Transverse colon (tissue), 4 donors: ENCODE results near the gene IGF2BP1. TPM values are rescaled to one million over a fixed set of nuclear protein-coding genes. Genes with fewer than 3 reads are reported as not detected.

ENCODE experiments used
- DNase-seq: peaks from one replicate; pipeline ENCODE4 v3.0.0-alpha.2; 2019
- H3K27ac ChIP-seq, 4 donors: fragments of 200-600 bp; sonication (generic); 2 replicates each; pipeline ENCODE4 v1.5.1; 2016 to 2018; ENCODE audit warnings: inconsistent platforms in 4 of 4
- H3K27me3 ChIP-seq: fragments of 200-600 bp; sonication (generic); 2 replicates; pipeline ENCODE4 v1.5.1; 2017; ENCODE audit warnings: inconsistent platforms
- H3K36me3 ChIP-seq, 4 donors: fragments of 200-600 bp; sonication (generic); 2 replicates each; pipeline ENCODE4 v1.5.1; 2017 to 2019; ENCODE audit warnings: inconsistent platforms in 4 of 4
- H3K4me1 ChIP-seq, 4 donors: fragments of 200-600 bp; sonication (generic); 2 replicates each; pipeline ENCODE4 v1.5.1; 2017 to 2020; ENCODE audit warnings: inconsistent platforms in 4 of 4
- H3K4me3 ChIP-seq, 4 donors: fragments of 200-600 bp; sonication (generic); 1 replicate in 1 of 4; 2 replicates in 3 of 4; pipeline versions ENCODE4 v1.5.1 to v1.6.1; 2017 to 2019; ENCODE audit warnings: inconsistent platforms in 4 of 4
- H3K9me3 ChIP-seq, 2 donors: fragments of 200-600 bp; sonication (generic); 2 replicates each; pipeline ENCODE4 v1.5.1; 2017 to 2019; ENCODE audit warnings: inconsistent platforms in 2 of 2
- EP300 ChIP-seq: sonication (generic); formaldehyde crosslinking; IDR thresholded peaks from one replicate; pipeline ENCODE4 v1.6.1; 2017; ENCODE audit warnings: antibody characterized with exemption, low read depth
- POLR2A ChIP-seq: fragments of 450-650 bp; IDR thresholded peaks from one replicate; pipeline ENCODE4 v1.6.1; 2016; ENCODE audit warnings: antibody characterized with exemption, mild to moderate bottlenecking, moderate library complexity
- POLR2AphosphoS5 ChIP-seq, 3 donors: sonication (generic); formaldehyde crosslinking; IDR thresholded peaks; one replicate each; pipeline ENCODE4 v1.6.1; 2016; ENCODE audit warnings: antibody characterized with exemption in 3 of 3
- WGBS, 2 donors: methylation state at CpG; one replicate each; pipeline ENCODE4 v1.1.5; 2018; ENCODE audit warnings: low coverage in 1 of 2; 5-methylcytosine and 5-hydroxymethylcytosine counted together
- in situ Hi-C, 4 donors: fragments of 200-750 bp; cut with MboI; loops; one replicate each; pipeline versions ENCODE4 v1.15.0 to v1.15.1; 2017; ENCODE audit warnings: low sequenced_read_pairs in 3 of 4, low pct_ligation_motif_present in 1 of 4, low pct_unique_long_range_greater_than_20kb in 1 of 4
- intact Hi-C: fragments of 100-400 bp; cut with DNase I; formaldehyde crosslinking; loops from one replicate; pipeline ENCODE4 v1.15.1; 2023; ENCODE audit warnings: low total_unique reads
- total RNA-seq, 4 donors: library from RNA; depleted of rRNA; stranded (reverse); fragments of >200 nt; gene quantifications; one replicate each; pipeline ENCODE4 v1.1.0, GENCODE V29; 2016
- TF ChIP-seq, protein P1 (sequence below), 5 experiments: fragments of 200-600 bp in 3 of 5; fragments of 450-650 bp in 2 of 5; sonication (generic) in 3 of 5; IDR thresholded peaks; 1 replicate in 2 of 5; 2 replicates in 3 of 5; pipeline ENCODE4 v1.5.1; 2016 to 2017; ENCODE audit warnings: antibody characterized with exemption in 5 of 5, inconsistent platforms in 3 of 5, mild to moderate bottlenecking in 2 of 5, moderate library complexity in 1 of 5

IGF2BP1 gene
- total RNA-seq, 4 donors from 2014 or later = under 0.01 TPM; not detected in 3

- H3K4me3 ChIP-seq = no peak overlapping the region
- no peak for TF ChIP-seq EP300
- no peak for TF ChIP-seq POLR2A
- TF ChIP-seq POLR2AphosphoS5 (IDR thresholded peaks at IDR 0.05) = no peak
- TF ChIP-seq, protein P1, sequence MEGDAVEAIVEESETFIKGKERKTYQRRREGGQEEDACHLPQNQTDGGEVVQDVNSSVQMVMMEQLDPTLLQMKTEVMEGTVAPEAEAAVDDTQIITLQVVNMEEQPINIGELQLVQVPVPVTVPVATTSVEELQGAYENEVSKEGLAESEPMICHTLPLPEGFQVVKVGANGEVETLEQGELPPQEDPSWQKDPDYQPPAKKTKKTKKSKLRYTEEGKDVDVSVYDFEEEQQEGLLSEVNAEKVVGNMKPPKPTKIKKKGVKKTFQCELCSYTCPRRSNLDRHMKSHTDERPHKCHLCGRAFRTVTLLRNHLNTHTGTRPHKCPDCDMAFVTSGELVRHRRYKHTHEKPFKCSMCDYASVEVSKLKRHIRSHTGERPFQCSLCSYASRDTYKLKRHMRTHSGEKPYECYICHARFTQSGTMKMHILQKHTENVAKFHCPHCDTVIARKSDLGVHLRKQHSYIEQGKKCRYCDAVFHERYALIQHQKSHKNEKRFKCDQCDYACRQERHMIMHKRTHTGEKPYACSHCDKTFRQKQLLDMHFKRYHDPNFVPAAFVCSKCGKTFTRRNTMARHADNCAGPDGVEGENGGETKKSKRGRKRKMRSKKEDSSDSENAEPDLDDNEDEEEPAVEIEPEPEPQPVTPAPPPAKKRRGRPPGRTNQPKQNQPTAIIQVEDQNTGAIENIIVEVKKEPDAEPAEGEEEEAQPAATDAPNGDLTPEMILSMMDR (IDR thresholded peaks at IDR 0.05) = no peak
- in situ Hi-C loops = no loop called here
- H3K36me3 ChIP-seq = no peaks in the 10 kb centered on the region
- intact Hi-C loops = loop anchor here (10.0 kb wide), 1 partner anchor 277 kb away; the partner anchor contains the start of genes HOXB13, PRAC1 and PRAC2
- peaks cover 10 to 26% (median 13%) of the 10 kb centered on the region in 4 donors for H3K4me1 ChIP-seq
- DNase-seq = no peak
- peaks cover 100% of the 10 kb centered on the region for H3K27me3 ChIP-seq
- H3K27ac ChIP-seq = no peak overlapping the region
- no peaks in the 10 kb centered on the region for H3K9me3 ChIP-seq
Measured at GRCh38 chr17:49001671-49002070, 4.5 kb downstream of the IGF2BP1 start.

DNA sequence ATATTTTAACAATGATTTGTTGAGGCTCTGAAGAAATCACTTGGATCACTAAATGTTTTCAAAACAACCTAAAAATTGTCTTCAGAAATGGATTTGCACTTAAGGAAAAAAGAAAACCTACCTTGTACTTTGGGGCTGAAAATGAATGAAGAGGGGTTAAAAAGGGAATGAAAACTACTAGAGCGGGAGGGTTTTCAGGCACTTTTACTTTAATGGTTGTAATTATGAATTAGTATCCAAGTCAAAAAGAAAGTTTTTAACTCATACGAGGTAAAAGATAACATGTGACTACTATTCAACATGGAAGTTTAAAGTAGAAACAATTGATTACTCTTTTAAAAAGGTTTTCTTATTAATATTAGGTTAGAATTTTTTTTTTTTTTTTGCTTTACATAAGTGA lies 5.1 kb downstream of the IGF2BP1 start:
- Histone ChIP-seq H3K9me3 (no peaks in the 10 kb centered on the region), H3K36me3 (no peaks in the 10 kb centered on the region), H3K27ac (no peak overlapping the region), H3K27me3 (peaks cover 100% of the 10 kb centered on the region), H3K4me3 (no peak overlapping the region), H3K4me1 (peaks cover 7 to 19% (median 10%) of the 10 kb centered on the region in 4 donors)
- TF ChIP-seq EP300 = no peak
- TF ChIP-seq POLR2A = no peak
- TF ChIP-seq, protein P1 (IDR thresholded peaks at IDR 0.05) = no peak
- TF ChIP-seq POLR2AphosphoS5 (IDR thresholded peaks at IDR 0.05) = no peak
- in situ Hi-C loops = no loop called here
- WGBS, 2 donors = 53 to 76% methylated on average over 2 of the region's 2 CpGs
- DNase-seq = no peak
- intact Hi-C loops = loop anchor here (10.0 kb wide), 1 partner anchor 278 kb away; the partner anchor contains the start of genes HOXB13, PRAC1 and PRAC2

GRCh38 chr17:49002766-49003165 lies 5.6 kb downstream of the IGF2BP1 start:
- peaks cover 100% of the 10 kb centered on the region for H3K27me3 ChIP-seq
- H3K36me3 ChIP-seq = no peaks in the 10 kb centered on the region
- H3K4me1 ChIP-seq = peaks cover 2 to 15% (median 5%) of the 10 kb centered on the region in 4 donors
- no peaks in the 10 kb centered on the region for H3K9me3 ChIP-seq
- TF ChIP-seq POLR2A (no peak), POLR2AphosphoS5 (IDR thresholded peaks at IDR 0.05) (no peak), EP300 (no peak)
- in situ Hi-C loops = no loop called here
- H3K27ac ChIP-seq = no peak overlapping the region
- DNase-seq = no peak
- intact Hi-C loops = loop anchor here (10.0 kb wide), 1 partner anchor 278 kb away; the partner anchor contains the start of genes HOXB13, PRAC1 and PRAC2
- no peak overlapping the region for H3K4me3 ChIP-seq

DNA sequence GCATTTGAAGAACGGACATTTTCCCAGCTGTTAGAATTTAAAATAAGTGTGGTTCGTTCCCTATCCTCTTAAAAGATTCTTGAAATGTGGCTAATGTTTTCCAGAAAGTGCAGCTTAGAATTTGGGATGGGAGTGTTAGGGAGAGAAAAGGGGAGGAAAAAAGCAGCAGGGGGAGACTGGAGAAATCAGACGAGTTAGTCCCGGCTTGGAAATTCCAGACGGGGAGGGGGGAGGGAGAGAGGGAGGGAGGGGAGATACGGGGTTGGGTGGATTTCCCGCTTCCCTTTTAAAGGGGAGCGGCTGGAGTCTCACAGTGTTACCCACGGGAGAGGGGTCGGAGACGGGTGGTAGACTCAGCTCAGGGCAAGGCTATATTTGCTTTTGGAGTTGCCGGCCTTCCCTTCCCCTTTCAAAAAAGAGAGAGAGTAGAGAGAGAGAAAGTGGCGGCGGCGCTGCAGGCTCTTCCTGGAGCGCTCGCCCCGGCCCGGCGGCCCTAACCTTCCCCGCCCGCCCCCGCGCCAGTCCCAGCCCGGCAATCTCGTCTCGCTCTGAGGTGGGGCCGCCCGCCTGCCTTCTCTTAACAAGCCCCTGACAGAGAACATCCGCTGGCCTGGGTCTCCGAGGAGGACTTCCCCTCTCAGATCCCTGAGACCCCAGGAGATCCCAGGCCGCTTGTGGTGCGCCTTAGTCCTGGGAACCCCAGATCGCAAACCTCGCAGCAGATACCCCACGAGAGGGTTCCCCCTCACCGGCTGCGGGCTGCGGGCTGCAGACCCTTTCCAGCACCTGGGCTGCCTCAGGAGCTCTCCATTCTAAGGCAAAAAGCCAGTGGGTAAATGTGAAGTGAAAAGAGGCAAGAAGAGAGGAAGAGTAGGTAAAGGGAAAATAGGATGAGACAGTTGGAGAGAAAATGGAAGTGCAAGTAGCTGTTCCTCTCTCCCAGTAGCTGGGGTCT lies 6.6 kb downstream of the IGF2BP1 start:
- Histone ChIP-seq H3K4me1 (peaks cover 0 to 5% (median 0%) of the 10 kb centered on the region in 4 donors), H3K4me3 (no peak overlapping the region), H3K9me3 (no peaks in the 10 kb centered on the region), H3K27me3 (peaks cover 99% of the 10 kb centered on the region), H3K36me3 (no peaks in the 10 kb centered on the region), H3K27ac (no peak overlapping the region)
- intact Hi-C loops = loop anchor here (10.0 kb wide), 1 partner anchor 279 kb away; the partner anchor contains the start of genes HOXB13, PRAC1 and PRAC2
- WGBS, 2 donors = 0 to 14% methylated on average over 3 to 23 of the region's 39 CpGs
- in situ Hi-C loops = no loop called here
- no peak for DNase-seq
- no peak for TF ChIP-seq EP300
- no peak for TF ChIP-seq POLR2AphosphoS5 (IDR thresholded peaks at IDR 0.05)
- TF ChIP-seq, protein P1 (IDR thresholded peaks at IDR 0.05) = no peak
- TF ChIP-seq POLR2A = no peak
